Heart left ventricle (tissue), 16 donors: ENCODE results near the gene SDHB. TPM values are rescaled to one million over a fixed set of nuclear protein-coding genes. Genes with fewer than 3 reads are reported as not detected.
A peak's percentile ranks its signal among the peaks of the same experiment; 100 is the strongest.

ENCODE experiments used
- ATAC-seq, 4 donors: fragments of 200-7000 bp; cut with Tn5 transposase; one replicate each; pipeline ENCODE4 v1.9.1; 2020 to 2022; ENCODE audit warnings: moderate library complexity in 4 of 4, mild to moderate bottlenecking in 3 of 4, moderate number of reproducible peaks in 1 of 4
- DNase-seq, 5 donors: peaks; one replicate each; pipeline ENCODE4 v3.0.0-alpha.2; 2020
- H3K27ac ChIP-seq, 12 donors: fragments of 200-600 bp; sonication (generic) in 4 of 12; one replicate each; pipeline versions ENCODE4 v1.5.0 to v1.8.0; 2016 to 2022; ENCODE audit warnings: mild to moderate bottlenecking in 2 of 12
- H3K27me3 ChIP-seq, 9 donors: fragments of 200-600 bp; sonication (generic) in 2 of 9; one replicate each; pipeline versions ENCODE4 v1.5.1 to v1.8.0; 2016 to 2022; ENCODE audit warnings: mild to moderate bottlenecking in 3 of 9
- H3K36me3 ChIP-seq, 9 donors: fragments of 200-600 bp; sonication (generic) in 2 of 9; one replicate each; pipeline versions ENCODE4 v1.5.0 to v1.8.0; 2018 to 2022; ENCODE audit warnings: mild to moderate bottlenecking in 2 of 9
- H3K4me1 ChIP-seq, 12 donors: fragments of 200-600 bp; sonication (generic) in 4 of 12; one replicate each; pipeline versions ENCODE4 v1.5.0 to v1.8.0; 2016 to 2022; ENCODE audit warnings: mild to moderate bottlenecking in 3 of 12
- H3K4me3 ChIP-seq, 12 donors: fragments of 200-600 bp; sonication (generic) in 4 of 12; one replicate each; pipeline versions ENCODE4 v1.5.0 to v1.8.0; 2017 to 2022; ENCODE audit warnings: mild to moderate bottlenecking in 9 of 12, moderate library complexity in 4 of 12
- H3K9me3 ChIP-seq, 12 donors: fragments of 200-600 bp; sonication (generic) in 4 of 12; one replicate each; pipeline versions ENCODE4 v1.5.0 to v1.8.0; 2016 to 2022; ENCODE audit warnings: mild to moderate bottlenecking in 1 of 12
- CTCF ChIP-seq, 12 donors: fragments of 200-600 bp; sonication (generic) in 4 of 12; IDR thresholded peaks; one replicate each; pipeline versions ENCODE4 v1.5.0 to v1.8.0; 2018 to 2022; ENCODE audit warnings: antibody characterized with exemption in 12 of 12, mild to moderate bottlenecking in 5 of 12
- POLR2A ChIP-seq, 2 donors: fragments of 450-650 bp; IDR thresholded peaks; one replicate each; pipeline ENCODE4 v1.6.1; 2017; ENCODE audit warnings: antibody characterized with exemption in 2 of 2, mild to moderate bottlenecking in 2 of 2, moderate library complexity in 2 of 2
- WGBS, 4 donors: extraction: QIAGEN DNeasy Blood & Tissue Kit in 2 of 4; methylation state at CpG; one replicate each; pipeline versions ENCODE4 v1.1.5 to v1.1.7; 2013 to 2018; 5-methylcytosine and 5-hydroxymethylcytosine counted together
- intact Hi-C, 10 donors: fragments of 100-400 bp; cut with DNase I; formaldehyde crosslinking; loops; one replicate each; pipeline versions ENCODE4 v1.11.1 to v1.14.2; 2022
- polyA plus RNA-seq, 2 donors: library from polyadenylated mRNA; stranded (reverse); fragments of 200-250 nt; gene quantifications; one replicate each; pipeline ENCODE4 v1.2.3, GENCODE V29; 2013
- total RNA-seq, 9 donors: library from RNA; depleted of rRNA in 2 of 9; stranded (reverse); fragments of >200 nt in 2 of 9; fragmentation: NEBNext Ultra II Directional in 3 of 9; extraction: Animal tissue kit (Norgen Biotek cat#: 25700) in 3 of 9; gene quantifications; one replicate each; pipeline versions ENCODE4 v1.1.0 to v1.2.4, GENCODE V29; 2016 to 2023
- donor health status: ischemic (EF 13 %, LVEDD 7.1; RV severe dilation, severe dysfunction).
- donor health status: healthy with polysubstance abuse.
- donor health status: DM: no; HTN: yes; CAD: no.
- donor health status: DM: no; HTN: no; CAD: no.
- donor health status: ischemic (EF 25% LVEDD 6.9; RV normal size, moderate dysfunction).
- donor health status: ischemic (EF 25% LVEDD 5.7; RV mildly dilated, moderate dysfunction).
- donor health status: healthy.
- donor health status: DM: yes; HTN: yes; CAD: no.
- donor health status: ischemic (EF 35%, LVEDD 5.7; RV mildly dilated, moderate dysfunction).
- donor health status: nonischemic (EF 11% LVEDD 7.7; RV severe dilation, severe dysfunction).
- donor health status: DM: yes; HTN: yes; CAD: no.
- donor health status: PGD.
- donor health status: ischemic (EF 29% LVEDD 5.4; RV normal size, mild dysfunction).
- donor health status: nonischemic (EF 23%, LVEDD 6.1; RV moderate dilation, normal function).

Gene SDHB
- total and polyA plus RNA-seq, 11 donors = 174 to 617 (median 341) TPM

GRCh38 chr1:17061486-17061885 lies 7.7 kb upstream of the SDHB start:
- intact Hi-C loops = loop anchor here in 5 of 10 donors (2.0 to 10.0 kb wide), 3 partner anchors 61 to 175 kb away; no protein-coding TSS in a partner anchor
- 71 to 80% (median 76%) methylated on average over 3 of the region's 3 CpGs for WGBS, 4 donors
- H3K27ac ChIP-seq = no peak overlapping the region
- no peak for TF ChIP-seq CTCF (IDR thresholded peaks at IDR 0.05)
- no peak for TF ChIP-seq POLR2A (IDR thresholded peaks at IDR 0.05)
- no peak overlapping the region for H3K4me3 ChIP-seq
- peaks cover 0 to 20% (median 2%) of the 10 kb centered on the region in 12 donors for H3K4me1 ChIP-seq
- DNase-seq = no peak
- H3K36me3 ChIP-seq = no peaks in the 10 kb centered on the region
- no peaks in the 10 kb centered on the region for H3K27me3 ChIP-seq
- H3K9me3 ChIP-seq = peaks cover 0 to 15% (median 4%) of the 10 kb centered on the region in 12 donors
- no peak for ATAC-seq

GRCh38 chr1:17060306-17060749 lies 6.5 kb upstream of the SDHB start:
- WGBS, 4 donors = 47 to 61% (median 56%) methylated on average over 11 of the region's 11 CpGs
- no peaks in the 10 kb centered on the region for H3K27me3 ChIP-seq
- H3K27ac ChIP-seq = peak overlapping the region in 1 of 12 donors; percentile 38
- peaks cover 0 to 10% (median 3%) of the 10 kb centered on the region in 12 donors for H3K9me3 ChIP-seq
- no peak for ATAC-seq
- H3K36me3 ChIP-seq = no peaks in the 10 kb centered on the region
- intact Hi-C loops = loop anchor here in 5 of 10 donors (2.0 to 10.0 kb wide), 3 partner anchors 62 to 176 kb away; no protein-coding TSS in a partner anchor
- H3K4me1 ChIP-seq = peaks cover 0 to 20% (median 2%) of the 10 kb centered on the region in 12 donors
- no peak overlapping the region for H3K4me3 ChIP-seq
- no peak for DNase-seq
- TF ChIP-seq POLR2A (IDR thresholded peaks at IDR 0.05) = no peak
- no peak for TF ChIP-seq CTCF (IDR thresholded peaks at IDR 0.05)

- H3K27me3 ChIP-seq = no peaks in the 10 kb centered on the region
- no peaks in the 10 kb centered on the region for H3K36me3 ChIP-seq
- peak; percentile 50 to 83 (median 55) for DNase-seq
- intact Hi-C loops = loop anchor here (1.0 to 10.0 kb wide), 8 partner anchors 63 to 348 kb away; no protein-coding TSS in a partner anchor
- peak; percentile 45 to 72 (median 64) for TF ChIP-seq CTCF (IDR thresholded peaks at IDR 0.05)
- no peak for TF ChIP-seq POLR2A (IDR thresholded peaks at IDR 0.05)
- H3K4me3 ChIP-seq = no peak overlapping the region
- H3K4me1 ChIP-seq = peaks cover 0 to 20% (median 2%) of the 10 kb centered on the region in 12 donors
- WGBS, 4 donors = 38 to 43% (median 40%) methylated on average over 10 to 12 of the region's 12 CpGs
- peaks cover 0 to 4% (median 0%) of the 10 kb centered on the region in 12 donors for H3K9me3 ChIP-seq
- ATAC-seq = peak; percentile 78 to 90 (median 88)
- H3K27ac ChIP-seq = peak overlapping the region in 1 of 12 donors; percentile 38
These were observed 5.8 kb upstream of the SDHB start for GRCh38 chr1:17059391-17060305.

- ATAC-seq (no peak), DNase-seq (no peak)
- peaks cover 0 to 33% (median 15%) of the 10 kb centered on the region in 12 donors for H3K4me1 ChIP-seq
- WGBS, 4 donors = 75 to 87% (median 84%) methylated on average over 4 of the region's 4 CpGs
- intact Hi-C loops = loop anchor here in 4 of 10 donors (5.0 kb wide), 3 partner anchors 181 to 351 kb away; no protein-coding TSS in a partner anchor
- peaks cover 0 to 7% (median 0%) of the 10 kb centered on the region in 9 donors for H3K36me3 ChIP-seq
- no peak overlapping the region for H3K27ac ChIP-seq
- H3K4me3 ChIP-seq = no peak overlapping the region
- H3K27me3 ChIP-seq = no peaks in the 10 kb centered on the region
- TF ChIP-seq POLR2A (IDR thresholded peaks at IDR 0.05) (no peak), CTCF (IDR thresholded peaks at IDR 0.05) (no peak)
- H3K9me3 ChIP-seq = no peaks in the 10 kb centered on the region
These were observed 2.7 kb upstream of the SDHB start for GRCh38 chr1:17056551-17056950.
